OCI-LY7 (cell line): ENCODE results near the gene FIBP. TPM values are rescaled to one million over a fixed set of nuclear protein-coding genes. Genes with fewer than 3 reads are reported as not detected.

Source experiments
- BruUV-seq: library from RNA; stranded (reverse); fragments of 400-500 nt; replicated peaks from 2 replicates; lab custom pipeline; 2021; lab: Mats Ljungman, UMichigan
- CTCF ChIA-PET: fragments of 300-600 bp; sonication (Branson Sonifier 250); formaldehyde crosslinking; loops from one replicate; lab custom pipeline; 2022; ENCODE audit warnings: antibody characterized with exemption; ENCODE audit not compliant: unreplicated experiment; lab: Charles Lee
- POLR2A ChIA-PET: fragments of 300-600 bp; sonication (Branson Sonifier 250); formaldehyde crosslinking; loops from one replicate; lab custom pipeline; 2022; ENCODE audit warnings: antibody characterized with exemption; lab: Charles Lee
- DNase-seq: peaks from one replicate; pipeline ENCODE4 v3.0.0-alpha.2; 2015; ENCODE audit warnings: low spot score
- H2AFZ ChIP-seq: fragments of 200-600 bp; sonication (generic), shearing (Covaris generic); 2 replicates; pipeline ENCODE4 v1.6.1; 2014; ENCODE audit warnings: mild to moderate bottlenecking, antibody characterized with exemption, low read length, moderate library complexity
- H3K27ac ChIP-seq: fragments of 200-600 bp; sonication (generic); 2 replicates; pipeline ENCODE4 v1.5.1; 2014; ENCODE audit warnings: mixed run types, low read depth, mild to moderate bottlenecking, moderate library complexity, low read length, inconsistent platforms; ENCODE audit not compliant: poor library complexity, severe bottlenecking
- H3K36me3 ChIP-seq: fragments of 200-600 bp; sonication (generic); 2 replicates; pipeline ENCODE4 v1.6.1; 2014; ENCODE audit warnings: mild to moderate bottlenecking, antibody characterized with exemption, low read length, moderate library complexity, mixed read lengths; ENCODE audit not compliant: insufficient read depth
- H3K4me1 ChIP-seq: fragments of 200-600 bp; sonication (generic); 2 replicates; pipeline ENCODE4 v1.5.1; 2014; ENCODE audit warnings: mild to moderate bottlenecking, low read length; ENCODE audit not compliant: insufficient read depth, poor library complexity, severe bottlenecking
- H3K4me2 ChIP-seq: fragments of 200-600 bp; sonication (generic); 2 replicates; pipeline ENCODE4 v1.6.1; 2014; ENCODE audit warnings: mild to moderate bottlenecking, low read length
- H3K4me3 ChIP-seq: fragments of 200-600 bp; sonication (generic); 2 replicates; pipeline ENCODE4 v1.5.1; 2014; ENCODE audit warnings: mild to moderate bottlenecking, low read depth, low read length; ENCODE audit not compliant: poor library complexity, severe bottlenecking
- H3K79me2 ChIP-seq: fragments of 200-600 bp; sonication (generic); 2 replicates; pipeline ENCODE4 v1.6.1; 2016; ENCODE audit warnings: low read depth, mild to moderate bottlenecking, low read length, moderate library complexity, mixed read lengths; ENCODE audit not compliant: insufficient read depth
- H3K9me2 ChIP-seq: fragments of 200-600 bp; sonication (generic); 2 replicates; pipeline ENCODE4 v1.6.1; 2016; ENCODE audit warnings: mild to moderate bottlenecking, low read length, mixed read lengths; ENCODE audit not compliant: insufficient read depth
- H3K9me3 ChIP-seq: fragments of 200-600 bp; sonication (generic); 2 replicates; pipeline ENCODE4 v1.6.1; 2014; ENCODE audit warnings: mild to moderate bottlenecking, mixed run types, low read length, mixed read lengths
- H4K20me1 ChIP-seq: fragments of 200-600 bp; sonication (generic); 2 replicates; pipeline ENCODE4 v1.6.1; 2014; ENCODE audit warnings: mild to moderate bottlenecking, antibody characterized with exemption, low read length, moderate library complexity, mixed read lengths; ENCODE audit not compliant: insufficient read depth
- CTCF ChIP-seq: fragments of 200-600 bp; sonication (generic); conservative IDR thresholded peaks from 2 replicates; pipeline ENCODE4 v1.5.1; 2014; ENCODE audit warnings: mild to moderate bottlenecking, antibody characterized with exemption, low read length, moderate library complexity, mixed read lengths
- EZH2phosphoT487 ChIP-seq: fragments of 200-600 bp; sonication (generic); IDR thresholded peaks from 2 replicates; pipeline ENCODE4 v1.6.1; 2018; ENCODE audit warnings: low read depth, borderline replicate concordance, mild to moderate bottlenecking, mixed run types, antibody characterized with exemption, low read length, moderate library complexity, mixed read lengths
- intact Hi-C: fragments of 100-400 bp; cut with micrococcal nuclease; formaldehyde crosslinking; loops from one replicate; pipeline ENCODE4 v1.10.0; 2022; ENCODE audit not compliant: unreplicated experiment
- total RNA-seq, 2 experiments: library from RNA; depleted of rRNA in 1 of 2; stranded (reverse); fragments of >200 nt in 1 of 2; shearing (Covaris generic) in 1 of 2; gene quantifications; 2 replicates each; pipeline ENCODE4 v1.2.3, GENCODE V29; 2014 to 2022

FIBP gene
- total RNA-seq, 2 experiments from 2014 or later: 97.3 to 184 TPM

GRCh38 chr11:65925397-65925796 lies 37.1 kb upstream of the FIBP start:
- intact Hi-C loops: no loop called here
- CTCF ChIA-PET: no interaction called here
- no TSS peak for BruUV-seq

GRCh38 chr11:65922565-65922964 lies 34.3 kb upstream of the FIBP start:
- ChIA-PET POLR2A (interaction anchor here (0.6 to 1.1 kb wide), 3 partner anchors 28 to 971 kb away, joined by 3 to 7 read pairs (median 3); no protein-coding TSS in a partner anchor), CTCF (interaction anchor here (1.2 kb wide), 1 partner anchor 32 kb away, joined by 4 read pairs; the partner anchor contains the start of gene CCDC85B)
- Histone ChIP-seq H3K9me3 (no peaks in the 10 kb centered on the region), H3K79me2 (peaks cover 7% of the 10 kb centered on the region; the same call in 1 of the 2 replicates), H3K4me1 (peaks cover 17% of the 10 kb centered on the region), H2AFZ (no peak overlapping the region), H3K36me3 (peaks cover 8% of the 10 kb centered on the region; the same call in 1 of the 2 replicates), H3K4me2 (no peak overlapping the region), H4K20me1 (no peaks in the 10 kb centered on the region), H3K27ac (no peak overlapping the region), H3K9me2 (no peaks in the 10 kb centered on the region), H3K4me3 (no peak overlapping the region)
- TF ChIP-seq CTCF (no peak), EZH2phosphoT487 (no peak)
- BruUV-seq: no TSS peak
- intact Hi-C loops: no loop called here
- DNase-seq: no peak

More at GRCh38 chr11:65925397-65925796, 37.1 kb upstream of the FIBP start:
- no peak overlapping the region for H2AFZ ChIP-seq
- H3K4me2 ChIP-seq: no peak overlapping the region
- H3K79me2 ChIP-seq: no peaks in the 10 kb centered on the region
- H3K27ac ChIP-seq: no peak overlapping the region
- no peak for DNase-seq
- POLR2A ChIA-PET: interaction anchor here (0.7 kb wide), 1 partner anchor 45 kb away, joined by 3 read pairs; no protein-coding TSS in a partner anchor
- H3K9me2 ChIP-seq: no peaks in the 10 kb centered on the region
- H3K9me3 ChIP-seq: no peaks in the 10 kb centered on the region
- TF ChIP-seq CTCF (no peak), EZH2phosphoT487 (no peak)
- no peaks in the 10 kb centered on the region for H4K20me1 ChIP-seq
- peaks cover 8% of the 10 kb centered on the region; the same call in 1 of the 2 replicates for H3K36me3 ChIP-seq
- H3K4me3 ChIP-seq: no peak overlapping the region
- H3K4me1 ChIP-seq: peaks cover 19% of the 10 kb centered on the region

GRCh38 chr11:65921876-65922275 lies 33.6 kb upstream of the FIBP start:
- Histone ChIP-seq H3K4me3 (no peak overlapping the region), H3K36me3 (peaks cover 8% of the 10 kb centered on the region; the same call in 1 of the 2 replicates), H4K20me1 (no peaks in the 10 kb centered on the region), H3K79me2 (peaks cover 11% of the 10 kb centered on the region; the same call in 1 of the 2 replicates), H2AFZ (no peak overlapping the region), H3K9me3 (no peaks in the 10 kb centered on the region), H3K4me1 (peaks cover 22% of the 10 kb centered on the region), H3K9me2 (no peaks in the 10 kb centered on the region), H3K4me2 (no peak overlapping the region), H3K27ac (no peak overlapping the region)
- intact Hi-C loops: no loop called here
- ChIA-PET CTCF (no interaction called here), POLR2A (no interaction called here)
- BruUV-seq: no TSS peak
- TF ChIP-seq EZH2phosphoT487: no peak
- no peak for TF ChIP-seq CTCF
- no peak for DNase-seq
